Suprapubic skin (tissue), 4 donors: ENCODE results near the gene KRTAP1-1. TPM values are rescaled to one million over a fixed set of nuclear protein-coding genes. Genes with fewer than 3 reads are reported as not detected.

ENCODE experiments used
- DNase-seq, 2 donors: peaks; one replicate each; pipeline ENCODE4 v3.0.0-alpha.2; 2019; ENCODE audit warnings: low spot score in 2 of 2
- H3K27ac ChIP-seq: fragments of 200-600 bp; sonication (generic); one replicate; pipeline ENCODE4 v1.5.1; 2019
- H3K27me3 ChIP-seq: fragments of 200-600 bp; sonication (generic); one replicate; pipeline ENCODE4 v1.5.1; 2019
- H3K36me3 ChIP-seq: fragments of 200-600 bp; sonication (generic); one replicate; pipeline ENCODE4 v1.5.1; 2019
- H3K4me1 ChIP-seq: fragments of 200-600 bp; sonication (generic); one replicate; pipeline ENCODE4 v1.5.1; 2019
- H3K4me3 ChIP-seq: fragments of 200-600 bp; sonication (generic); one replicate; pipeline ENCODE4 v1.5.1; 2019; ENCODE audit warnings: mild to moderate bottlenecking
- H3K9me3 ChIP-seq: fragments of 200-600 bp; sonication (generic); one replicate; pipeline ENCODE4 v1.5.1; 2019
- CTCF ChIP-seq, 2 donors: fragments of 200-600 bp in 1 of 2; fragments of 450-650 bp in 1 of 2; sonication (generic) in 1 of 2; IDR thresholded peaks; one replicate each; pipeline ENCODE4 v1.5.1; 2016 to 2019; ENCODE audit warnings: antibody characterized with exemption in 2 of 2, mild to moderate bottlenecking in 1 of 2, moderate library complexity in 1 of 2
- EP300 ChIP-seq: sonication (generic); formaldehyde crosslinking; IDR thresholded peaks from one replicate; pipeline ENCODE4 v1.6.1; 2017; ENCODE audit warnings: antibody characterized with exemption
- POLR2A ChIP-seq, 2 donors: fragments of 450-650 bp; IDR thresholded peaks; one replicate each; pipeline ENCODE4 v1.6.1; 2017; ENCODE audit warnings: antibody characterized with exemption in 2 of 2, mild to moderate bottlenecking in 2 of 2, moderate library complexity in 2 of 2
- POLR2AphosphoS5 ChIP-seq, 3 donors: sonication (generic); formaldehyde crosslinking; IDR thresholded peaks; one replicate each; pipeline ENCODE4 v1.6.1; 2017; ENCODE audit warnings: antibody characterized with exemption in 3 of 3
- WGBS: methylation state at CpG from one replicate; pipeline ENCODE4 v1.1.5; 2018; 5-methylcytosine and 5-hydroxymethylcytosine counted together
- total RNA-seq, 4 donors: library from RNA; depleted of rRNA; stranded (reverse); fragments of >200 nt; gene quantifications; one replicate each; pipeline ENCODE4 v1.1.0, GENCODE V29; 2016

Gene KRTAP1-1
- total RNA-seq, 4 donors from 2014 or later: 9.9 to 165 (median 46.0) TPM; not detected in 1

- no peak for DNase-seq
- H3K27ac ChIP-seq: no peak overlapping the region
- H3K27me3 ChIP-seq: no peaks in the 10 kb centered on the region
- no peaks in the 10 kb centered on the region for H3K4me1 ChIP-seq
- no peaks in the 10 kb centered on the region for H3K36me3 ChIP-seq
- TF ChIP-seq POLR2A (IDR thresholded peaks at IDR 0.05): no peak
- TF ChIP-seq EP300: no peak
- TF ChIP-seq CTCF (IDR thresholded peaks at IDR 0.05): no peak
- TF ChIP-seq POLR2AphosphoS5 (IDR thresholded peaks at IDR 0.05): no peak
- WGBS: 89% methylated on average over 1 of the region's 1 CpG
- H3K4me3 ChIP-seq: no peak overlapping the region
- no peaks in the 10 kb centered on the region for H3K9me3 ChIP-seq
Measured at GRCh38 chr17:40995116-40995515, 46.1 kb downstream of the KRTAP1-1 start.

- H3K4me3 ChIP-seq: no peak within 1 kb of the TSS
- 66% methylated on average over 4 of the region's 4 CpGs for WGBS
- H3K27me3 ChIP-seq: no peaks in the 10 kb centered on the region
Measured at GRCh38 chr17:40993839-40994238, 47.4 kb downstream of the KRTAP1-1 start, which contains the start of gene KRTAP3-3. Gene KRTAP3-3, minus strand, starts transcription at chr17:40994164. Its CDS starts 67 bp downstream, at chr17:40994097.

GRCh38 chr17:40993084-40993483 lies 48.2 kb downstream of the KRTAP1-1 start:
- Histone ChIP-seq H3K27ac (no peak overlapping the region), H3K27me3 (no peaks in the 10 kb centered on the region), H3K9me3 (no peaks in the 10 kb centered on the region), H3K36me3 (no peaks in the 10 kb centered on the region), H3K4me1 (no peaks in the 10 kb centered on the region), H3K4me3 (no peak overlapping the region)
- TF ChIP-seq POLR2A (IDR thresholded peaks at IDR 0.05): no peak
- TF ChIP-seq CTCF (IDR thresholded peaks at IDR 0.05): no peak
- TF ChIP-seq EP300: no peak
- TF ChIP-seq POLR2AphosphoS5 (IDR thresholded peaks at IDR 0.05): no peak
- 91% methylated on average over 2 of the region's 2 CpGs for WGBS
- DNase-seq: no peak

More at GRCh38 chr17:40993839-40994238, 47.4 kb downstream of the KRTAP1-1 start, which contains the start of gene KRTAP3-3:
- H3K9me3 ChIP-seq: no peaks in the 10 kb centered on the region
- TF ChIP-seq POLR2A (IDR thresholded peaks at IDR 0.05): no peak
- TF ChIP-seq POLR2AphosphoS5 (IDR thresholded peaks at IDR 0.05): no peak
- no peak within 1 kb of the TSS for H3K27ac ChIP-seq
- DNase-seq: no peak
- no peaks in the 10 kb centered on the region for H3K36me3 ChIP-seq
- H3K4me1 ChIP-seq: no peaks in the 10 kb centered on the region

DNA sequence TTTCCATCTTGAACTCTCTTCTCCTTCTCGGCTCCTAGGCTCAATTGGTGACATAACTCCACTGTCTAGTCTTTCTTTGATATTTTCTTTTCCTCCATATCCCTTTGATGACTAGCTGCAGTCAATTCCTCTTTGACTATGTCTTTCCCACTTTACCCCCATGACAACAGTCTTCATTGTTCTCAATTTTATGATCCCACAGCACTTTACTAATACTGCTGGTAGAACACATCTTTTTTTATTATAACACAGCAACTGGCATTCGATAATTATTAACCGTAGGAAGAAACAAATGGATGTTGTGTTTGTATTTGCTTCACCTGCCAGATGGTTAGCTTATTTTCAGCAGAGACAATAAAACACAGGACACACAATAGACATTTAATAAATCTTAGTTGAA lies 48.6 kb downstream of the KRTAP1-1 start:
- Histone ChIP-seq H3K27ac (no peak overlapping the region), H3K36me3 (no peaks in the 10 kb centered on the region), H3K9me3 (no peaks in the 10 kb centered on the region), H3K4me1 (no peaks in the 10 kb centered on the region), H3K4me3 (no peak overlapping the region), H3K27me3 (no peaks in the 10 kb centered on the region)
- 77% methylated on average over 3 of the region's 3 CpGs for WGBS
- no peak for TF ChIP-seq CTCF (IDR thresholded peaks at IDR 0.05)
- no peak for TF ChIP-seq EP300
- TF ChIP-seq POLR2AphosphoS5 (IDR thresholded peaks at IDR 0.05): no peak
- no peak for TF ChIP-seq POLR2A (IDR thresholded peaks at IDR 0.05)
- DNase-seq: no peak

Other genes starting within 250 kb of the KRTAP1-1 start
- 10 to 100 TPM in 2 of 4 donors, 1 to 10 TPM in 2; 1.0 to 32.0 (median 11.6) TPM for gene KRT28, start 241.5 kb downstream of the KRTAP1-1 start, total RNA-seq
- 1,000 to 10,000 TPM; 3,788 to 5,963 (median 5,237) TPM for gene KRT10, start 218.8 kb downstream of the KRTAP1-1 start, total RNA-seq
- not detected for gene KRT12, start 174.2 kb downstream of the KRTAP1-1 start, total RNA-seq
- gene KRT20, start 156.2 kb downstream of the KRTAP1-1 start, total RNA-seq: under 1 TPM in 1 of 4 donors, not detected in 3; 0.60 TPM
- 100 to 1,000 TPM in 3 of 4 donors, 10 to 100 TPM in 1; 84.6 to 310 (median 217) TPM for gene KRT23, start 103.8 kb downstream of the KRTAP1-1 start, total RNA-seq
- 10 to 100 TPM in 1 of 4 donors, 1 to 10 TPM in 1, not detected in 2; 2.5 to 13.3 TPM for gene KRT39, start 74.5 kb downstream of the KRTAP1-1 start, total RNA-seq
- 10 to 100 TPM in 1 of 4 donors, 1 to 10 TPM in 1, under 1 TPM in 1, not detected in 1; 0.98 to 12.5 (median 3.9) TPM for gene KRT40, start 57.1 kb downstream of the KRTAP1-1 start, total RNA-seq
- 10 to 100 TPM in 1 of 4 donors, 1 to 10 TPM in 1, not detected in 2; 2.8 to 22.9 TPM for gene KRTAP3-3, start 47.3 kb downstream of the KRTAP1-1 start, total RNA-seq
- 10 to 100 TPM in 2 of 4 donors, 1 to 10 TPM in 1, not detected in 1; 8.0 to 42.6 (median 23.7) TPM for gene KRTAP3-2, start 41.5 kb downstream of the KRTAP1-1 start, total RNA-seq
- gene KRTAP3-1, start 32.3 kb downstream of the KRTAP1-1 start, total RNA-seq: 10 to 100 TPM in 2 of 4 donors, 1 to 10 TPM in 1, not detected in 1; 5.6 to 95.2 (median 15.5) TPM
- gene KRTAP1-5, start 14.2 kb downstream of the KRTAP1-1 start, total RNA-seq: 100 to 1,000 TPM in 1 of 4 donors, 10 to 100 TPM in 2, 1 to 10 TPM in 1; 1.6 to 199 (median 40.4) TPM
- 1 to 10 TPM in 1 of 4 donors, not detected in 3; 3.2 TPM for gene KRTAP1-4, start 11.3 kb downstream of the KRTAP1-1 start, total RNA-seq
- 100 to 1,000 TPM in 1 of 4 donors, 10 to 100 TPM in 2, not detected in 1; 10.7 to 140 (median 28.7) TPM for gene KRTAP1-3, start 6.6 kb downstream of the KRTAP1-1 start, total RNA-seq
- 100 to 1,000 TPM in 1 of 4 donors, 10 to 100 TPM in 2, not detected in 1; 20.1 to 128 (median 37.2) TPM for gene KRTAP2-1, start 5.9 kb upstream of the KRTAP1-1 start, total RNA-seq
- gene KRTAP2-2, start 13.8 kb upstream of the KRTAP1-1 start, total RNA-seq: 10 to 100 TPM in 2 of 4 donors, 1 to 10 TPM in 1, not detected in 1; 8.2 to 41.6 (median 25.3) TPM
- gene KRTAP2-3, start 18.7 kb upstream of the KRTAP1-1 start, total RNA-seq: 10 to 100 TPM in 1 of 4 donors, under 1 TPM in 1, not detected in 2; 0.64 to 10.8 TPM
- 10 to 100 TPM in 2 of 4 donors, 1 to 10 TPM in 1, not detected in 1; 6.5 to 76.9 (median 13.4) TPM for gene KRTAP2-4, start 24.4 kb upstream of the KRTAP1-1 start, total RNA-seq
- gene KRTAP4-7, start 42.7 kb upstream of the KRTAP1-1 start, total RNA-seq: 10 to 100 TPM in 1 of 4 donors, 1 to 10 TPM in 2, not detected in 1; 7.9 to 50.0 (median 8.5) TPM
- gene KRTAP4-8, start 56.7 kb upstream of the KRTAP1-1 start, total RNA-seq: 10 to 100 TPM in 2 of 4 donors, 1 to 10 TPM in 1, not detected in 1; 4.4 to 15.2 (median 13.6) TPM
- gene KRTAP4-16, start 60.8 kb upstream of the KRTAP1-1 start, total RNA-seq: not detected
- gene KRTAP4-9, start 63.9 kb upstream of the KRTAP1-1 start, total RNA-seq: 10 to 100 TPM in 3 of 4 donors, not detected in 1; 10.1 to 58.8 (median 13.1) TPM
- 10 to 100 TPM in 1 of 4 donors, 1 to 10 TPM in 2, not detected in 1; 4.3 to 23.4 (median 5.6) TPM for gene KRTAP4-11, start 76.9 kb upstream of the KRTAP1-1 start, total RNA-seq
- 10 to 100 TPM in 1 of 4 donors, 1 to 10 TPM in 2, not detected in 1; 6.1 to 54.5 (median 8.3) TPM for gene KRTAP4-12, start 82.7 kb upstream of the KRTAP1-1 start, total RNA-seq
- gene KRTAP4-6, start 99.1 kb upstream of the KRTAP1-1 start, total RNA-seq: 10 to 100 TPM in 2 of 4 donors, 1 to 10 TPM in 1, not detected in 1; 9.0 to 45.0 (median 13.0) TPM
- 10 to 100 TPM in 1 of 4 donors, 1 to 10 TPM in 2, not detected in 1; 1.1 to 19.2 (median 2.2) TPM for gene KRTAP4-5, start 108.4 kb upstream of the KRTAP1-1 start, total RNA-seq
- 10 to 100 TPM in 2 of 4 donors, 1 to 10 TPM in 1, not detected in 1; 7.7 to 81.7 (median 24.6) TPM for gene KRTAP4-4, start 119.3 kb upstream of the KRTAP1-1 start, total RNA-seq
- gene KRTAP4-3, start 126.8 kb upstream of the KRTAP1-1 start, total RNA-seq: 10 to 100 TPM in 2 of 4 donors, 1 to 10 TPM in 1, not detected in 1; 9.0 to 35.4 (median 16.4) TPM
- 10 to 100 TPM in 3 of 4 donors, not detected in 1; 16.1 to 86.3 (median 16.3) TPM for gene KRTAP4-2, start 136.8 kb upstream of the KRTAP1-1 start, total RNA-seq
- gene KRTAP4-1, start 143.5 kb upstream of the KRTAP1-1 start, total RNA-seq: 10 to 100 TPM in 2 of 4 donors, 1 to 10 TPM in 1, not detected in 1; 4.2 to 51.7 (median 16.7) TPM
- 1 to 10 TPM in 1 of 4 donors, not detected in 3; 1.1 TPM for gene KRTAP9-1, start 148.4 kb upstream of the KRTAP1-1 start, total RNA-seq
- gene KRTAP9-2, start 185.2 kb upstream of the KRTAP1-1 start, total RNA-seq: 100 to 1,000 TPM in 1 of 4 donors, 10 to 100 TPM in 2, not detected in 1; 36.3 to 127 (median 60.8) TPM
- gene KRTAP9-3, start 191.0 kb upstream of the KRTAP1-1 start, total RNA-seq: 100 to 1,000 TPM in 1 of 4 donors, 10 to 100 TPM in 2, not detected in 1; 29.0 to 178 (median 61.4) TPM
- 10 to 100 TPM in 3 of 4 donors, not detected in 1; 27.1 to 89.8 (median 46.6) TPM for gene KRTAP9-8, start 196.5 kb upstream of the KRTAP1-1 start, total RNA-seq
- gene KRTAP9-4, start 208.2 kb upstream of the KRTAP1-1 start, total RNA-seq: 100 to 1,000 TPM in 1 of 4 donors, 10 to 100 TPM in 2, not detected in 1; 18.8 to 103 (median 50.1) TPM
- 10 to 100 TPM in 3 of 4 donors, not detected in 1; 14.3 to 53.1 (median 23.9) TPM for gene KRTAP9-9, start 213.9 kb upstream of the KRTAP1-1 start, total RNA-seq
- 1 to 10 TPM in 1 of 4 donors, under 1 TPM in 1, not detected in 2; 0.52 to 7.1 TPM for gene KRTAP9-6, start 223.9 kb upstream of the KRTAP1-1 start, total RNA-seq
- 10 to 100 TPM in 1 of 4 donors, 1 to 10 TPM in 1, not detected in 2; 10.0 to 20.3 TPM for gene KRTAP9-7, start 234.2 kb upstream of the KRTAP1-1 start, total RNA-seq